ENCODE measurements around the gene PARD3B. TPM values are rescaled to one million over a fixed set of nuclear protein-coding genes. Genes with fewer than 3 reads are reported as not detected.

PARD3B gene
- total RNA-seq, 1 experiment from 2014 or later: 3.6 TPM

GRCh38 chr2:205024822-205025518, 479.7 kb downstream of the PARD3B start:
- no peaks in the 10 kb centered on the region for H3K36me3 ChIP-seq (ENCODE audit: control insufficient read depth, insufficient read depth, low read length)
- peak overlapping the region; percentile 98 for H3K27ac ChIP-seq (ENCODE audit: low read length)
- ChIA-PET CTCF (no interaction called here), POLR2A (interaction anchor here (0.6 kb wide), 1 partner anchor 143 kb away, joined by 3 read pairs; no protein-coding TSS in a partner anchor)
- peaks cover 4% of the 10 kb centered on the region; the same call in 1 of the 2 replicates for H3K9me3 ChIP-seq (ENCODE audit: control insufficient read depth, insufficient read depth, low read depth, low read length)
- BruUV-seq (replicated peaks): no TSS peak
- in situ Hi-C loops (cut with HindIII; ENCODE audit: low pct_unique_long_range_greater_than_20kb, low sequenced_read_pairs): no loop called here
- DNase-seq (ENCODE audit: low read depth, low spot score): peak; percentile 85
- intact Hi-C loops (cut with micrococcal nuclease; ENCODE audit: unreplicated experiment): loop anchor here (10.0 kb wide), 1 partner anchor 660 kb away; the partner anchor contains the start of gene NRP2
- peak; percentile 96 for ATAC-seq
- H3K4me1 ChIP-seq (ENCODE audit: control insufficient read depth, insufficient read depth, low read length): peaks cover 36% of the 10 kb centered on the region
- peak overlapping the region; percentile 37 to 65 for H3K4me3 ChIP-seq (ENCODE audit: low read depth in 2 of 2, low read length in 2 of 2)
- no peak for TF ChIP-seq CTCF (IDR thresholded peaks at IDR 0.05)
- TF ChIP-seq SIN3A (IDR thresholded peaks at IDR 0.05; ENCODE audit: borderline replicate concordance, insufficient read depth, low read depth, low read length): 0 out of 2 replicates have a peak, but pooled peaks have one; percentile 68
- TF ChIP-seq REST (IDR thresholded peaks at IDR 0.05; ENCODE audit: insufficient read depth in 1 of 2, low read depth in 2 of 2, low read length in 1 of 2): no peak
- peak; percentile 98 for TF ChIP-seq TCF7L2 (IDR thresholded peaks at IDR 0.05; ENCODE audit: low read depth, low read length)
- TF ChIP-seq POLR2AphosphoS5 (IDR thresholded peaks at IDR 0.05; ENCODE audit: low read depth, low read length): peak; percentile 79
- no peaks in the 10 kb centered on the region for H3K27me3 ChIP-seq (ENCODE audit: control insufficient read depth, insufficient read depth, low read length)

GRCh38 chr2:205025580-205026240, 480.4 kb downstream of the PARD3B start:
- Histone ChIP-seq H3K4me3 (ENCODE audit: low read depth in 2 of 2, low read length in 2 of 2) (peak overlapping the region; percentile 37 to 65), H3K4me1 (ENCODE audit: control insufficient read depth, insufficient read depth, low read length) (peaks cover 36% of the 10 kb centered on the region), H3K36me3 (ENCODE audit: control insufficient read depth, insufficient read depth, low read length) (no peaks in the 10 kb centered on the region), H3K9me3 (ENCODE audit: control insufficient read depth, insufficient read depth, low read depth, low read length) (peaks cover 4% of the 10 kb centered on the region; the same call in 1 of the 2 replicates), H3K27me3 (ENCODE audit: control insufficient read depth, insufficient read depth, low read length) (no peaks in the 10 kb centered on the region), H3K27ac (ENCODE audit: low read length) (peak overlapping the region; percentile 98)
- TSS peak; percentile 93 for BruUV-seq (replicated peaks)
- in situ Hi-C loops (cut with HindIII; ENCODE audit: low pct_unique_long_range_greater_than_20kb, low sequenced_read_pairs) (no loop called here), intact Hi-C loops (cut with micrococcal nuclease; ENCODE audit: unreplicated experiment) (loop anchor here (10.0 kb wide), 1 partner anchor 659 kb away; the partner anchor contains the start of gene NRP2)
- CTCF ChIA-PET: no interaction called here
- ATAC-seq (peak; percentile 64), DNase-seq (ENCODE audit: low read depth, low spot score) (no peak)
- TF ChIP-seq CTCF (IDR thresholded peaks at IDR 0.05) (no peak), POLR2AphosphoS5 (IDR thresholded peaks at IDR 0.05; ENCODE audit: low read depth, low read length) (no peak), REST (IDR thresholded peaks at IDR 0.05; ENCODE audit: insufficient read depth in 1 of 2, low read depth in 2 of 2, low read length in 1 of 2) (no peak), SIN3A (IDR thresholded peaks at IDR 0.05; ENCODE audit: borderline replicate concordance, insufficient read depth, low read depth, low read length) (no peak), TCF7L2 (IDR thresholded peaks at IDR 0.05; ENCODE audit: low read depth, low read length) (no peak)
- POLR2A ChIA-PET: interaction anchor here (0.6 kb wide), 1 partner anchor 142 kb away, joined by 3 read pairs; no protein-coding TSS in a partner anchor

Measured in Panc1 (cell line).